Stimulated activated CD8-positive, alpha-beta memory T cell treated with anti-CD3 and anti-CD28 coated beads, Interleukin-12 subunit alpha, Interleukin-12 subunit beta, amount 100 ng/mL, for 4 hours (primary cell): ENCODE results near the gene FGD4.

Experiments
- DNase-seq: peaks from one replicate; pipeline ENCODE4 v3.0.0-alpha.2; 2020; ENCODE audit warnings: low read depth

FGD4 gene

GRCh38 chr12:32407795-32408194, 8.4 kb downstream of the FGD4 start:
- no peak for DNase-seq

- no peak for DNase-seq
Measured at GRCh38 chr12:32413412-32413811, 14.1 kb downstream of the FGD4 start.

GRCh38 chr12:32418221-32418620, 18.9 kb downstream of the FGD4 start:
- DNase-seq = no peak

GRCh38 chr12:32418903-32419519, 19.7 kb downstream of the FGD4 start:
- DNase-seq = no peak

GRCh38 chr12:32419520-32419960, 20.2 kb downstream of the FGD4 start:
- no peak for DNase-seq

GRCh38 chr12:32420356-32420755, 21.0 kb downstream of the FGD4 start:
- no peak for DNase-seq

- no peak for DNase-seq
Measured at GRCh38 chr12:32423559-32423958, 24.2 kb downstream of the FGD4 start.

GRCh38 chr12:32431025-32431424, 31.7 kb downstream of the FGD4 start:
- no peak for DNase-seq

GRCh38 chr12:32435921-32436705, 36.8 kb downstream of the FGD4 start:
- no peak for DNase-seq

- DNase-seq = no peak
Measured at GRCh38 chr12:32437095-32437515, 37.7 kb downstream of the FGD4 start.

- no peak for DNase-seq
Measured at GRCh38 chr12:32440120-32440865, 40.9 kb downstream of the FGD4 start.

GRCh38 chr12:32443491-32443890, 44.1 kb downstream of the FGD4 start:
- no peak for DNase-seq

- no peak for DNase-seq
Measured at GRCh38 chr12:32444895-32445294, 45.5 kb downstream of the FGD4 start.

- no peak for DNase-seq
Measured at GRCh38 chr12:32445356-32445755, 46.0 kb downstream of the FGD4 start.

- DNase-seq = no peak
Measured at GRCh38 chr12:32446316-32447119, 47.2 kb downstream of the FGD4 start.

- DNase-seq = no peak
Measured at GRCh38 chr12:32448586-32448985, 49.2 kb downstream of the FGD4 start.

- DNase-seq = no peak
Measured at GRCh38 chr12:32450363-32450762, 51.0 kb downstream of the FGD4 start.

GRCh38 chr12:32450768-32451167, 51.4 kb downstream of the FGD4 start:
- no peak for DNase-seq

- no peak for DNase-seq
Measured at GRCh38 chr12:32451816-32452215, 52.5 kb downstream of the FGD4 start.

- no peak for DNase-seq
Measured at GRCh38 chr12:32454075-32454474, 54.7 kb downstream of the FGD4 start.

- DNase-seq = no peak
Measured at GRCh38 chr12:32454866-32455265, 55.5 kb downstream of the FGD4 start.

GRCh38 chr12:32455607-32456071, 56.3 kb downstream of the FGD4 start:
- no peak for DNase-seq
